ENCODE data around the gene CSTPP1. TPM values are rescaled to one million over a fixed set of nuclear protein-coding genes. Genes with fewer than 3 reads are reported as not detected.

Gene CSTPP1
- total and polyA plus RNA-seq, 2 of the 4 experiments (the other 2 are of a cell fraction) = 22.0 to 35.7 TPM

- Histone ChIP-seq H3K14ac (replicated peaks; ENCODE audit: low read depth, low read length) (no peak overlapping the region), H3K36me3 (ENCODE audit: control insufficient read depth, insufficient read depth, low read length) (no peaks in the 10 kb centered on the region), H3K4me2 (ENCODE audit: low read depth, low read length) (no peak overlapping the region), H3K9me1 (ENCODE audit: insufficient read depth, low read length) (peaks cover 4% of the 10 kb centered on the region; the same call in 1 of the 2 replicates), H3K27me3 (ENCODE audit: control insufficient read depth, insufficient read depth, low read length) (no peaks in the 10 kb centered on the region), H2AK5ac (ENCODE audit: low read depth, low read length) (no peak overlapping the region), H2BK5ac (ENCODE audit: low read depth, low read length, poor library complexity, severe bottlenecking) (no peak overlapping the region), H3K9ac (ENCODE audit: low read depth, low read length) (no peak overlapping the region), H2BK15ac (ENCODE audit: low read depth, low read length) (no peak overlapping the region), H2BK120ac (ENCODE audit: low read depth, low read length) (no peak overlapping the region), H3K23ac (ENCODE audit: low read depth, low read length) (peak overlapping the region; percentile 31; the same call in 1 of the 2 replicates), H3K18ac (ENCODE audit: low read depth, low read length) (peak overlapping the region; percentile 44; the same call in 1 of the 2 replicates), H3K4me1 (ENCODE audit: control insufficient read depth, insufficient read depth, low read length) (0 out of 2 replicates have a peak, but pooled peaks cover 5% of the 10 kb centered on the region), H3K9me3 (ENCODE audit: control insufficient read depth, insufficient read depth, low read length) (no peaks in the 10 kb centered on the region), H3K56ac (ENCODE audit: extremely low read depth, insufficient read depth, low read length) (no peak overlapping the region), H4K20me1 (ENCODE audit: insufficient read depth, low read length) (no peaks in the 10 kb centered on the region; the same call in 1 of the 2 replicates), H4K8ac (ENCODE audit: low read depth in 2 of 2, low read length in 2 of 2) (no peak overlapping the region), H3K4me3 (ENCODE audit: insufficient read depth, low read depth, low read length) (no peak overlapping the region), H2AK9ac (replicated peaks; ENCODE audit: low read depth, low read length, poor library complexity) (no peak overlapping the region), H3K79me1 (ENCODE audit: low read depth in 1 of 2, low read length in 2 of 2) (peaks cover 0 to 12% of the 10 kb centered on the region in 2 experiments; a peak in 2 of 4 replicates), H2BK20ac (ENCODE audit: low read depth, low read length) (no peak overlapping the region), H3K27ac (ENCODE audit: insufficient read depth, low read length) (no peak overlapping the region), H4K5ac (ENCODE audit: low read depth, low read length) (no peak overlapping the region), H2AFZ (replicated peaks; ENCODE audit: low read length, poor library complexity) (no peak overlapping the region), H4K91ac (ENCODE audit: insufficient read depth, low read depth, low read length) (no peak overlapping the region), H3K4ac (ENCODE audit: low read depth, low read length) (no peak overlapping the region)
- in situ Hi-C loops (cut with MboI; ENCODE audit: low sequenced_read_pairs) (no loop called here), intact Hi-C loops (cut with micrococcal nuclease) (loop anchor here (5.0 to 10.0 kb wide), 3 partner anchors 66 to 141 kb away; partner anchors contain the start of gene CSTPP1), dilution Hi-C loops (cut with HindIII; ENCODE audit: low sequenced_read_pairs, unreplicated experiment) (no loop called here)
- TF ChIP-seq RCOR1 (IDR thresholded peaks at IDR 0.05; ENCODE audit: insufficient replicate concordance, low read length) (no peak), NFE2L2 (IDR thresholded peaks at IDR 0.05; ENCODE audit: low read depth, low read length) (no peak), BHLHE40 (IDR thresholded peaks at IDR 0.05; ENCODE audit: low read depth, low read length) (no peak), MAFK (IDR thresholded peaks at IDR 0.05; ENCODE audit: low read depth, low read length) (no peak), SMC3 (IDR thresholded peaks at IDR 0.05; ENCODE audit: low read depth, low read length) (no peak), ELK1 (IDR thresholded peaks at IDR 0.05; ENCODE audit: borderline replicate concordance, low read depth, low read length) (no peak), CTCF (conservative IDR thresholded peaks at IDR 0.05; ENCODE audit: low read depth, low read length) (no peak)
- DNase-seq = no peak
- ChIA-PET POLR2A (ENCODE audit: unreplicated experiment) (interaction anchor here (0.6 to 0.7 kb wide), 2 partner anchors 16 to 19 kb away, joined by 3 to 4 read pairs; no protein-coding TSS in a partner anchor), CTCF (interaction anchor here (0.6 kb wide), 1 partner anchor 64 kb away, joined by 5 read pairs; no protein-coding TSS in a partner anchor)
- ATAC-seq (ENCODE audit: low read depth) = no peak
- WGBS, 2 experiments (ENCODE audit: extremely low coverage in 2 of 2, insufficient read length in 1 of 2) = no CpG with 5 or more reads among the region's 3 CpGs
- BruUV-seq (replicated peaks) = no TSS peak
Measured at GRCh38 chr11:47003180-47003877, 66.8 kb downstream of the CSTPP1 start.
